ENCODE data around the gene ANKH.

- no peak for TF ChIP-seq ZNF274 (IDR thresholded peaks at IDR 0.05; ENCODE audit: insufficient read depth, insufficient read length)
- TF ChIP-seq, protein P1, sequence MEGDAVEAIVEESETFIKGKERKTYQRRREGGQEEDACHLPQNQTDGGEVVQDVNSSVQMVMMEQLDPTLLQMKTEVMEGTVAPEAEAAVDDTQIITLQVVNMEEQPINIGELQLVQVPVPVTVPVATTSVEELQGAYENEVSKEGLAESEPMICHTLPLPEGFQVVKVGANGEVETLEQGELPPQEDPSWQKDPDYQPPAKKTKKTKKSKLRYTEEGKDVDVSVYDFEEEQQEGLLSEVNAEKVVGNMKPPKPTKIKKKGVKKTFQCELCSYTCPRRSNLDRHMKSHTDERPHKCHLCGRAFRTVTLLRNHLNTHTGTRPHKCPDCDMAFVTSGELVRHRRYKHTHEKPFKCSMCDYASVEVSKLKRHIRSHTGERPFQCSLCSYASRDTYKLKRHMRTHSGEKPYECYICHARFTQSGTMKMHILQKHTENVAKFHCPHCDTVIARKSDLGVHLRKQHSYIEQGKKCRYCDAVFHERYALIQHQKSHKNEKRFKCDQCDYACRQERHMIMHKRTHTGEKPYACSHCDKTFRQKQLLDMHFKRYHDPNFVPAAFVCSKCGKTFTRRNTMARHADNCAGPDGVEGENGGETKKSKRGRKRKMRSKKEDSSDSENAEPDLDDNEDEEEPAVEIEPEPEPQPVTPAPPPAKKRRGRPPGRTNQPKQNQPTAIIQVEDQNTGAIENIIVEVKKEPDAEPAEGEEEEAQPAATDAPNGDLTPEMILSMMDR (IDR thresholded peaks at IDR 0.05 in 2 of 3, conservative IDR thresholded peaks at IDR 0.05 in 1 of 3; ENCODE audit: control insufficient read depth in 2 of 3, extremely low read depth in 1 of 3, insufficient read depth in 1 of 3, low read depth in 3 of 3, low read length in 3 of 3) = no peak
- no peak for TF ChIP-seq USF1 (IDR thresholded peaks at IDR 0.05; ENCODE audit: borderline replicate concordance, extremely low read length, insufficient read depth, low read depth, low read length)
- TF ChIP-seq MAX (IDR thresholded peaks at IDR 0.05; ENCODE audit: low read depth, low read length) = no peak
- TF ChIP-seq SP1 (IDR thresholded peaks at IDR 0.05; ENCODE audit: low read depth, low read length) = no peak
- no peak for TF ChIP-seq YY1 (IDR thresholded peaks at IDR 0.05; ENCODE audit: low read depth, low read length)
- no peak for TF ChIP-seq EZH2 (IDR thresholded peaks at IDR 0.05; ENCODE audit: borderline replicate concordance, control insufficient read depth, low read depth, low read length)
- TF ChIP-seq POLR2A (IDR thresholded peaks at IDR 0.05; ENCODE audit: low read depth, low read length) = no peak
- TF ChIP-seq CBX3 (IDR thresholded peaks at IDR 0.05; ENCODE audit: borderline replicate concordance, low read depth) = no peak
These were observed 187.6 kb downstream of the ANKH start for GRCh38 chr5:14683906-14684455.

Measured in GM12878 (cell line).